GM18505 (cell line): ENCODE data around the gene MTA3.
"Not testable (repeated sequence)": the region's sequence is repeated elsewhere in the genome, so short reads cannot be mapped to it uniquely, and the experiment has no call there.

ENCODE experiments used
- ATAC-seq: cut with Tn5 transposase; IDR thresholded peaks from one replicate; pipeline ENCODE4 v1.9.1; 2021; ENCODE audit not compliant: unreplicated experiment
- POLR2A ChIP-seq: IDR thresholded peaks from 4 replicates; pipeline ENCODE4 v1.6.1; 2011; ENCODE audit warnings: borderline replicate concordance; ENCODE audit not compliant: insufficient read depth, insufficient read length; ENCODE audit errors: extremely low read depth

The MTA3 gene

DNA sequence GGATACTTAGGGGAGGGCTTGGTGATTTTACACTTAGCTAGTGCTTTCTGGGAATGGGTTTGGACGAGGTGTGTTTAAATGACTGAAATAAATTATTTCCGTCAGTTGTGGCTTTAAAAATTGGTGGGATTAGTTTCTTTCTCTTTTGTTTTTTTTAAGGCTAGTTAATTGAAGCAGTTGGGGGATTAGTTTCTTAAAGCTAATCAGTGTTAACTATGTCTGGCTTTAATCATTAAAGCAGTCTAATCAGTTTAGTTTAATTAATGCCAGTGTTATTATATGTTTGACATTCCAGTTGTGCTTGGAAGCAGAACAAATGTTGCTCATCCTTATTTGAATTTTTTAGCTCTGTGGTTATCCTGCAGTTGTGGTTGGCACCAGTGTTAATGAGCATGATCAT is 10.2 kb downstream of the MTA3 start:
- no peak for TF ChIP-seq POLR2A
- ATAC-seq: no peak

DNA sequence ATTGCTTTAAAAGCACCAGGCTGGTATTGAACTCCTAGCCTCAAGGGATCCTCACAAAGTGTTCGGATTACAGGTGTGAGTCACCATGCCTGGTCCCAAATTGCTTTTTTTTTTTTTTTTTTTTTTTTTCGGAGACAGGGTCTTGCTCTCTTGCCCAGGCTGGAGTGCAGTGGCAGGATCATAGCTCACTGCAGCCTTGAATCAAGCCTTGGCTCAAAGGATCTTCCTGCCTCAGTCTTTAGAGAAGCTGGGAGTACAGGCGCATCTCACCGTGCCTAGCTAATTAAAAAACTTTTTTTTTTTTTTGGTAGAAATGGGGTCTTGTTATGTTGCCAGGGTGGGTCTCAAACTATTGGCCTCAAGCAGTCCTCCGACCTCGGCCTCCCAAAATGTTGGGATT is 12.8 kb downstream of the MTA3 start:
- TF ChIP-seq POLR2A: no peak
- ATAC-seq: no peak

- not testable (repeated sequence) for ATAC-seq
Measured at GRCh38 chr2:42584628-42585027, 16.2 kb downstream of the MTA3 start.

DNA sequence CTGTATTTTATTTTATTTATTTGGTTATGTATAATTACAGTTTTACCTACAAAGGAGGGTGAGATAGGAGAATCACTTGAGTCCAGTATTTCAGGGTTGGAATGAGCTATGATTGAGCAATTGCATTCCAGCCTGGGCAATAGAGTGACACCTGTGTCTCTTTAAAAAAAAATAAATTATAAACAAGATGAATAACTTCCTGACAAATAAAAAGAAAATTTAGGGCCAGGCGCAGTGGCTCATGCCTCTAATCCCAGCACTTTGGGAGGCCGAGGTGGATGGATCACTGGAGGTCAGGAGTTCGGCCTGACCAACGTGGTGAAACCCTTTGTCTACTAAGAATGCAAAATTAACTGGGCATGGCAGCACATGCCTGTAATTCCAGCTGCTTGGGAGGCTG is 17.3 kb downstream of the MTA3 start:
- ATAC-seq: no peak
- no peak for TF ChIP-seq POLR2A

DNA sequence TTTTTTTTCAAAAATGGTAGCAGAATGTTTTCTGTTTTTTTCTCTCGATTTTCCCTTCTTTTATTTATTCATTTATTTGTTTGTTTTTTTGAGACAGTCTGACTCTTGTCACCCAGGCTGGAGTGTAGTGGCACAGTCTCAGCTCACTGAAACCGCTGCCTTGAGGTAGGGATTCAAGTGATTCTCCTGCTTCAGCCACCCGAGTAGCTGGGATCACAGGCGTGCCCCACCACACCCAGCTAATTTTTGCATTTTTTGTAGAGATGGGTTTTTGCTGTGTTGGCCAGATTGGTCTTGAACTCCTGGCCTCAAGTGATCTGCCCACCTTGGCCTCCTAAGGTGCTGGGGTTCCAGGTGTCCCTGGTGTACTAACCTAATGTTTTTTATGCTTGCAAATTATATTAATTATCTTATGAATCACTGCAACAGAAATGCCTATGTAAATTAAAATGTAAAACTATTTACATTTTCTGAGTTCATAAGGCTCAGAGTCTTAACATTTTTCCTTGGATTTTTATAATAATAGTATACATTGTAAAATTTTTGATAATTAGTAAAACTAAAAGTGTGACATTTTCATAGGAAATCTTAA is 19.2 kb downstream of the MTA3 start:
- ATAC-seq: no peak
- TF ChIP-seq POLR2A: no peak

DNA sequence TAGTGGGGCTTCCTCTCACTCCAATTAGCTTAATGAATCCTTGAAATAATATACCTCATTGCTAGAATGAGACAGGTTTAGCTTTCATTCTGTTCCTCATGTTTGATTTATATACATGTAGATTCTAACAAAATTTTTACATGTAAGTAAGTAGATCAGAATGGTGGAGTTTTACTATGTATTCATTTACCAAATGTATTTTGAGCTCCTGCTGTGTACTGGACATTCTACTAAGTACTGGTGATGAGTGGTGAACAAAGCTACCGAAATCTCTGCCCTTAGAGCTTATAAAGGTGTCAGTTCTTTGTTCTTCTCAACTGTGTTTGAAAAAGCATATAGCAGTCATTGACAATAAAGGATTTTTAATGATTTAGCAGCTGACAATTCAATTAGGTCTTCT is 19.7 kb downstream of the MTA3 start:
- no peak for TF ChIP-seq POLR2A
- no peak for ATAC-seq

- TF ChIP-seq POLR2A: no peak
- no peak for ATAC-seq
Measured at GRCh38 chr2:42590176-42590575, 21.7 kb downstream of the MTA3 start.

GRCh38 chr2:42593282-42593681 is 24.9 kb downstream of the MTA3 start:
- ATAC-seq: no peak
- TF ChIP-seq POLR2A: no peak

DNA sequence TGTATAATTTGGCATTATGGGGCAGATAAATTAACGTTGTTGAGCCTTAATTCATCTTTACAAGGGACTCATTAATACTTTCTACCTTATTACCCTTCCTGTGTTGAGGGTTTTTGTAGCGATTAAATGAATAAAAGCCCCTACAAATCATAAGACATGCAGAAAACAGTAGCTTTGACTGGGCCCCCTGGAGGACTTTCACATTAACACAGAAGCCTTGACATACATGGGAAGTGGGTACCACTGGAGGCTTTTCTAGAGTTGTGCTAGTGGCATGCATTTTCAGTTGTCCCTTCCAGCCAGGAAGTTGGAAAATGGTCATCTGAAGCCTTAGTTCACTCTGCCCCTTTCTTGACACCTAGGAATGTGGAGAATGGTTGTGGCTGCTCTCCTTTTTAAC is 30.2 kb downstream of the MTA3 start:
- no peak for TF ChIP-seq POLR2A
- no peak for ATAC-seq

DNA sequence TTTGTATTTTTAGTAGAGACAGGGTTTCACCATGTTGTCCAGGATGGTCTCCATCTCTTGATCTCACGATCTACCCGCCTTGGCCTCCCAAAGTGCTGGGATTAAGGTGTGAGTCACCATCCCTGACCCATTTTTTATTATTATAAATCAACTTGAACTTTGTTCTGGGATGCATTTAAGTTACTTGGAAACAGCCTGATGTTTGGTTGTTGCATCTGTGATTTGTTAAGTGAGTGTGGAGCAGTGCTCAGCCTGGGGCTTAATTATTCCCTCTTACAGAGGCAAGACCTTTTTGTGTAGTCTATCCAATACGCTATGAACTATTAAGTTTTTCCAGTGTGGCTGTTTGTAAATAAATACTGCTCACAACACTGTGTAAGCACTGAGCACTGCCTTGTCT is 32.6 kb downstream of the MTA3 start:
- ATAC-seq: no peak
- no peak for TF ChIP-seq POLR2A

DNA sequence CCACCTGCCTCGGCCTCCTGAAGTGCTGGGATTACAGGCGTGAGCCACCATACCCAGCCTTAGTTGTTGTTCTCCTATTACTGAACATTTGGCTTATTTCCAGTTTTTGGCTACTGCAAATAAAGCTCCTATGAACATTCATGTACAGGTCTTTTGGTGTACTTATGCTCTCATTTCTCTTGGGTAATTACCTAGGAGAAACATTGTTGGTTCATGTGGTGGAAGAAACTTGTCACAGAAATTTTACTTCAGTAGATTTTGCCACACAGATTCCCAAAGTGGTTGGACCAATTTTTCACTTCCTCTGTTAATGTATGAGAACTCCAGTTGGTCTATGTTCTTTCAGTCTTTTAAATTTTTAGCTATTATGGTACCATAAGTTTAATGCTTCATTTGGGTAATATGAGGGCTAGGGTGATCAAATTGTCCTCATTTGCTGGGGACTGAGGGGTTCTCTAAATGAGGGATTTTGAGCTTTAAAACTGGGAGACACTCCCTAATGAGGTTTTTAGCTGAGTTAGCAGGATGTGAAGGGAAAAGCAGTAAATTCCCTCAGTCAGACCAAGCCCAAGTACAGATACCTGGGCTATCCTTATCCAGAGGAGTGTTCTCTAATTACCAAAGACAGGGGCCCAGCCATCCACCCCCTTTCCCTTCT is 33.9 kb downstream of the MTA3 start:
- no peak for TF ChIP-seq POLR2A
- no peak for ATAC-seq

DNA sequence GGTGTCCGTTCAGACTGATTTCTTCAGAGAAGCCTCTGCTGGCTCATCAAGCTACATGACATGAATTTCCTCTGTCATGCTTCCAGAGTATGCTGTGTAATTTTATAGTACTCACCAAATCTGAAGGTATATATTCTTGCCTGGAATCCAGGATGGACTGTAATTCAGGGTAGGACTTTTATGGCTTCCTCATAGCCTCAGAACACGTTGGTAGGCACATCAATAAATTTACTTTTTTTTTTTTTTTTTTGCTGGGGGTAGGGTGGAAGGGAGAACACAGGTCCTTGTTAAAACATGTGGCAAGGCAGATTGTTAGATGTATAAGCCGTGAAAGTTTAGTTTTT is 34.4 kb downstream of the MTA3 start:
- TF ChIP-seq POLR2A: no peak

DNA sequence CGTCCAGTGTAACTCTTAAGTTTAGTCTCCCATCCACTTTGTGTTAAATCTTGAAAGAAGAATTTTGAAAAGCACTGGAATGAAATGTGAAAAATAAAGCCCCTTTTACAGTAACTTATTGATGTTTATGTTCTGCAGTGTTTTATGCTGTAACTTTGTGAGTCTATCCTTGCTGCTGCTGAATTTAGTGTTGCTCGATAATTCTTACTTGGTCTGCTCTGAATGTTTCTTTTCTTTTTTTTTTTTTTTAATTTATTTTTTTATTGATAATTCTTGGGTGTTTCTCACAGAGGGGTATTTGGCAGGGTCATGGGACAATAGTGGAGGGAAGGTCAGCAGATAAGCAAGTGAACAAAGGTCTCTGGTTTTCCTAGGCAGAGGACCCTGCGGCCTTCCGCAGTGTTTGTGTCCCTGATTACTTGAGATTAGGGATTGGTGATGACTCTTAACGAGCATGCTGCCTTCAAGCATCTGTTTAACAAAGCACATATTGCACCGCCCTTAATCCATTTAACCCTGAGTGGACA is 36.0 kb downstream of the MTA3 start:
- ATAC-seq: not testable (repeated sequence)

More for the DNA sequence above, 34.4 kb downstream of the MTA3 start:
- no peak for ATAC-seq

DNA sequence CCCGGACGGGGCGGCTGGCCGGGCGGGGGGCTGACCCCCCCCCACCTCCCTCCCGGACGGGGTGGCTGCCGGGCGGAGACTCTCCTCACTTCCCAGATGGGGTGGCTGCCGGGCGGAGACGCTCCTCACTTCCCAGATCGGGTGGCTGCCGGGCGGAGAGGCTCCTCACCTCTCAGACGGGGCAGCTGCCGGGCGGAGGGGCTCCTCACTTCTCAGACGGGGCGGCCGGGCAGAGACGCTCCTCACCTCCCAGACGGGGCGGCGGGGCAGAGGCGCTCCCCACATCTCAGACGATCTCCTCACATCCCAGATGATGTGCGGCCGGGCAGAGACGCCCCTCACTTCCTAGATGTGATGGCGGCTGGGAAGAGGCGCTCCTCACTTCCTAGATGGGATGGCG is 37.7 kb downstream of the MTA3 start:
- not testable (repeated sequence) for ATAC-seq

DNA sequence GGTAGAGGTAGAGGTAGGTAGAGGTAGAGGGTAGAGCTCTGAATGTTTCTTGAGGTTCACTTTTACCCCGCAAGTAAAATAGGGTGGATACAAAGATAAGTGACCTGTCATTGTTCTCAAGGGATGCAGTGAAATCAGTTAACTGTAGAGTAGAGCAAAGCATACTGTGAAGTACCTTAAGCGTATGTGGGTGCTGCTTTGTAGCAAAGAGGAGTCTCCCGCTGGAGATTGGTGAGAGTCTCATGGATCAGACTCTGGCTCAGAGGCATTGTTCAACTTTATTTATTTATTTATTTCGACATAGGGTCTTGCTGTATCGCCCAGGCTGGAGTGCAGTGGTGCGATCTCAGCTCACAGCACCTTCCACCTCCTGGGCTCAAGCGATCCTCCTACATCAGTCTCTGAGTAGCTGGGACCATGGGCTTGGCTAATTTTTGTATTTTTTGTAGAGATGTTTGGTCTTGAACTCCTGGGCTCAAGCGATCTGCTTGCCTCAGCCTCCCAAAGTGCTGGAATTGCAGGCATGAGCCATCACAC is 38.7 kb downstream of the MTA3 start:
- no peak for TF ChIP-seq POLR2A
- ATAC-seq: no peak
